Measurements from ENCODE around the gene LIPE.

DNA sequence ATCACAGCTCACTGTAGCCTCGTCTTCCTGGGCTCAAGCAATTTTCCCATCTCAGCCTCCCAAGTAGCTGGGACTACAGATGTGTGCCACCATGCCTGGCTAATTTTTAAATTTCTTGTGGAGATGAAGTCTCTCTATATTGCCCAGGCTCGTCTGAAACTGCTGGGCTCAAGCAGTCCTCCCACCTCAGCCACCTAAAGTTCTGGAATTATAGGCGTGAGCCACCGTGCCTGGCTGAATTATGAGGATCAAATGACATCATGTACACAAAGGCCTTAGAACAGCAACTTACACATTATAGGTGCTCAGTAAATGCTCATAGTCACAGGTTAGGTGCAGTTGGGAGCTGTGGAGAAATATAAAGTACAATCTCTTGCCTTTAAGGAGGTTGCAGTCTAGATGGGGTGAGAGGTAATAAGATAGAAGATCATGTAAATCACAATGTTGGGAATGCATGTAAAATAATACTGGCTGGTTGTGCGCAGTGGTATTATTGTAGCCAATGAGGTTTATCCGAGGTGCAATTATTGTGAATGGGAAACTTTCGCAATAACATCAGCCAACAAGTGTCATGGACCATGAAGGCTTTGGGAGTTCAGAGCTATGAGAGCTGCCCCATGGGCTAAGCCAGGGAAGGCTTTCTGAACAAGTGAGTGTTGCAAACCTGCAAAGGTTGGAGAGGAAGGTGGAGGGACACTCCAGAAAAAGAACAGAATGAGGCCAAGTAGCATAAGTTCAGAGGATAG is 45.4 kb upstream of the LIPE start:
- TF ChIP-seq, protein P1, sequence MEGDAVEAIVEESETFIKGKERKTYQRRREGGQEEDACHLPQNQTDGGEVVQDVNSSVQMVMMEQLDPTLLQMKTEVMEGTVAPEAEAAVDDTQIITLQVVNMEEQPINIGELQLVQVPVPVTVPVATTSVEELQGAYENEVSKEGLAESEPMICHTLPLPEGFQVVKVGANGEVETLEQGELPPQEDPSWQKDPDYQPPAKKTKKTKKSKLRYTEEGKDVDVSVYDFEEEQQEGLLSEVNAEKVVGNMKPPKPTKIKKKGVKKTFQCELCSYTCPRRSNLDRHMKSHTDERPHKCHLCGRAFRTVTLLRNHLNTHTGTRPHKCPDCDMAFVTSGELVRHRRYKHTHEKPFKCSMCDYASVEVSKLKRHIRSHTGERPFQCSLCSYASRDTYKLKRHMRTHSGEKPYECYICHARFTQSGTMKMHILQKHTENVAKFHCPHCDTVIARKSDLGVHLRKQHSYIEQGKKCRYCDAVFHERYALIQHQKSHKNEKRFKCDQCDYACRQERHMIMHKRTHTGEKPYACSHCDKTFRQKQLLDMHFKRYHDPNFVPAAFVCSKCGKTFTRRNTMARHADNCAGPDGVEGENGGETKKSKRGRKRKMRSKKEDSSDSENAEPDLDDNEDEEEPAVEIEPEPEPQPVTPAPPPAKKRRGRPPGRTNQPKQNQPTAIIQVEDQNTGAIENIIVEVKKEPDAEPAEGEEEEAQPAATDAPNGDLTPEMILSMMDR (IDR thresholded peaks at IDR 0.05; ENCODE audit: borderline replicate concordance, extremely low read depth, low read length, poor library complexity, severe bottlenecking) = no peak
- TF ChIP-seq EZH2 (IDR thresholded peaks at IDR 0.05; ENCODE audit: borderline replicate concordance, low read depth, low read length, severe bottlenecking) = no peak

Data from DND-41 (cell line).